MCF 10A (cell line): ENCODE measurements around the gene KLRD1. TPM values are rescaled to one million over a fixed set of nuclear protein-coding genes. Genes with fewer than 3 reads are reported as not detected.
"Not testable (repeated sequence)": the region's sequence is repeated elsewhere in the genome, so short reads cannot be mapped to it uniquely, and the experiment has no call there.

Source experiments
- BruUV-seq: library from RNA; stranded (reverse); fragments of 400-500 nt; replicated peaks from 2 replicates; lab custom pipeline; 2021; lab: Mats Ljungman, UMichigan
- CTCF ChIA-PET: fragments of 300-600 bp; sonication (Branson Sonifier 250); formaldehyde crosslinking; extraction: SDS; loops from one replicate; lab custom pipeline; 2021; ENCODE audit warnings: antibody characterized with exemption, inconsistent platforms; lab: Yijun Ruan, JAX
- POLR2A ChIA-PET: fragments of 300-600, 350-650 bp; sonication (Branson Sonifier 250); formaldehyde crosslinking; extraction: SDS; loops from one replicate; lab custom pipeline; 2020; ENCODE audit warnings: antibody characterized with exemption, inconsistent platforms; lab: Yijun Ruan, JAX
- DNase-seq: peaks from one replicate; pipeline ENCODE4 v3.0.0-alpha.2; 2018; ENCODE audit not compliant: unreplicated experiment
- H3K27ac Mint-ChIP-seq: one replicate; pipeline ENCODE4 v1.8.0; 2022; ENCODE audit warnings: mild to moderate bottlenecking, low read depth, mixed read lengths; ENCODE audit not compliant: unreplicated experiment
- H3K27me3 Mint-ChIP-seq: one replicate; pipeline ENCODE4 v1.8.0; 2022; ENCODE audit warnings: mixed read lengths; ENCODE audit not compliant: insufficient read depth, unreplicated experiment
- H3K36me3 Mint-ChIP-seq: one replicate; pipeline ENCODE4 v1.8.0; 2022; ENCODE audit warnings: mild to moderate bottlenecking, moderate library complexity, mixed read lengths; ENCODE audit not compliant: insufficient read depth, unreplicated experiment
- H3K4me1 Mint-ChIP-seq: one replicate; pipeline ENCODE4 v1.8.0; 2022; ENCODE audit warnings: mixed read lengths; ENCODE audit not compliant: insufficient read depth, unreplicated experiment
- H3K4me3 Mint-ChIP-seq: one replicate; pipeline ENCODE4 v1.8.0; 2022; ENCODE audit warnings: mild to moderate bottlenecking, moderate library complexity, mixed read lengths; ENCODE audit not compliant: unreplicated experiment
- H3K9me3 Mint-ChIP-seq: one replicate; pipeline ENCODE4 v1.8.0; 2022; ENCODE audit warnings: mixed read lengths; ENCODE audit not compliant: unreplicated experiment
- intact Hi-C: fragments of 100-400 bp; cut with micrococcal nuclease; formaldehyde crosslinking; loops from 2 replicates; pipeline ENCODE4 v1.14.1; 2022
- total RNA-seq: library from RNA; stranded (reverse); gene quantifications from 2 replicates; pipeline ENCODE4 v1.2.3, GENCODE V29; 2022
- TF ChIP-seq, protein P1 (sequence below): fragments of 200-600 bp; IDR thresholded peaks from one replicate; pipeline ENCODE4 v1.8.0; 2022; ENCODE audit warnings: antibody characterized with exemption, mild to moderate bottlenecking; ENCODE audit not compliant: unreplicated experiment

KLRD1 gene
- total RNA-seq, 1 experiment from 2014 or later: not detected

DNA sequence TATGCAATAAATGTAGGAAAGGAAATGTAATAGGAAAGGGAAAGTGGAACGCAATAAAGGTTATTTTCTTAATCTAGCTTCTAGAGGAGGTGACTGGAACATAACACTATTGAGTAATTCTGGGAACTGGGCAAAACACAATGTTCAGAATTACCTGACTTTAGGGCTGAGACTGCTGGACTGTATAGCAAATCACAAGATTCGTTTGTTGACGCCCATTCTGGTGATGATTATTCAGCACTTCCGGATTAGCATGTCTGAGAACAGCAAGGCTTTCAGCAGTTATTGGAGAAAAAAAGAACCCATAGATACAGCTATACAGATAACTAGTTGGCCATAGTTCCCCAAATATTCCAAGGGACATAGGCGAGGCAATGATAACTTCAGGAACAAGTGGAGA is 2.3 kb upstream of the KLRD1 start:
- peaks cover 12% of the 10 kb centered on the region for H3K4me1 Mint-ChIP-seq
- BruUV-seq: no TSS peak
- ChIA-PET POLR2A (interaction anchor here (0.6 kb wide), 1 partner anchor 266 kb away, joined by 5 read pairs; no protein-coding TSS in a partner anchor), CTCF (interaction anchor here (0.5 to 1.2 kb wide), 3 partner anchors 256 to 984 kb away, joined by 3 to 4 read pairs (median 3); no protein-coding TSS in a partner anchor)
- TF ChIP-seq, protein P1, sequence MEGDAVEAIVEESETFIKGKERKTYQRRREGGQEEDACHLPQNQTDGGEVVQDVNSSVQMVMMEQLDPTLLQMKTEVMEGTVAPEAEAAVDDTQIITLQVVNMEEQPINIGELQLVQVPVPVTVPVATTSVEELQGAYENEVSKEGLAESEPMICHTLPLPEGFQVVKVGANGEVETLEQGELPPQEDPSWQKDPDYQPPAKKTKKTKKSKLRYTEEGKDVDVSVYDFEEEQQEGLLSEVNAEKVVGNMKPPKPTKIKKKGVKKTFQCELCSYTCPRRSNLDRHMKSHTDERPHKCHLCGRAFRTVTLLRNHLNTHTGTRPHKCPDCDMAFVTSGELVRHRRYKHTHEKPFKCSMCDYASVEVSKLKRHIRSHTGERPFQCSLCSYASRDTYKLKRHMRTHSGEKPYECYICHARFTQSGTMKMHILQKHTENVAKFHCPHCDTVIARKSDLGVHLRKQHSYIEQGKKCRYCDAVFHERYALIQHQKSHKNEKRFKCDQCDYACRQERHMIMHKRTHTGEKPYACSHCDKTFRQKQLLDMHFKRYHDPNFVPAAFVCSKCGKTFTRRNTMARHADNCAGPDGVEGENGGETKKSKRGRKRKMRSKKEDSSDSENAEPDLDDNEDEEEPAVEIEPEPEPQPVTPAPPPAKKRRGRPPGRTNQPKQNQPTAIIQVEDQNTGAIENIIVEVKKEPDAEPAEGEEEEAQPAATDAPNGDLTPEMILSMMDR: no peak
- H3K27me3 Mint-ChIP-seq: no peaks in the 10 kb centered on the region
- DNase-seq: peak; percentile 6
- no peaks in the 10 kb centered on the region for H3K9me3 Mint-ChIP-seq
- no peak overlapping the region for H3K4me3 Mint-ChIP-seq
- H3K27ac Mint-ChIP-seq: no peak overlapping the region
- no peaks in the 10 kb centered on the region for H3K36me3 Mint-ChIP-seq
- intact Hi-C loops: no loop called here

DNA sequence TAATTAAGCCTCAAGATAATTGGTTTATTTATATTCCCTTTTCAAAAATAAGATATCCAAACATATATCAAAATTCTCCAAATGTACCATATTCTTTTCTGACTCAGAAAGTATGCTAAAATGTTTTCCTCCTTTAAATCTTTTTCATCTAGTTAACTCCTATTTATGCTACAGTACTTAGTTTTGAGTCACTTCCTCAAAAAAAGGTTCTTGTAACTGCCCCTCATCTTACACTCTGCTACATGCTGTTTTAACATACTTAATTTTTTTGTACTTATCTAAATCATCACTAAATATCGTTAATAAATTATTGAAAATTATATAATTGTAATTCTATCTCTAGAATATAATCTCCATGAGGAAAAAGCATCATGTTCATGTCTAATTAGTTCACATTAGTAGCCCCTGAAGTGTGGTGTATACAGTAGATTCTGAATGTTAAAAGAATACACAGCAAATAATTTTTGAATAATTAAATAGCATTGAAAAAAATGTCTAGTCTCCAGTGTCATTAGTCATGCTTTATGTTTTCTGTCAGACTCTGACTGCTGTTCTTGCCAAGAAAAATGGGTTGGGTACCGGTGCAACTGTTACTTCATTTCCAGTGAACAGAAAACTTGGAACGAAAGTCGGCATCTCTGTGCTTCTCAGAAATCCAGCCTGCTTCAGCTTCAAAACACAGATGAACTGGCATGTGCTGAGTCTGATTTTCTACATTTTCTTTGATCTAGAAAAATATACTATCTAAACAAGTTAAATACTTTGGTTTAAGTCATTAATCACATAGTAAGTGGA is 3.5 kb downstream of the KLRD1 start:
- CTCF ChIA-PET: no interaction called here
- intact Hi-C loops: no loop called here
- no peak overlapping the region for H3K27ac Mint-ChIP-seq

DNA sequence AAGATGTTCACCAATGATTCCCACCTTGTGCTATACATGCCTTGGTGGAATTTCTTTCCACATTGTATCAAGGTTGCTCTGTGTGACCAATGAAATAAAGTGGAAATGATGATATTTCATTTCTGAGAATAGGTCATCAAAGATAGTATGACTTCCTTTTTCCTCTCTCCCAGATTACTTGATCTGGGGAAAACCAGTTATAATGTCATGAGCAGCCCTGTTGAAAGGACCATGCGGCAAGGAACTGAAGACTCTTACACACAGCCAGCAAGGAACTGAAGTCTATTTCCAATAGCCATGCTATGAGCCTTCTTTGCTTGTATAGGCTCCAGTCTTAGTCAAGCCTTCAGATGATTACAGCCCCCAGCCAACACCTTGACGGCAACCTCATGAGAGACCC is 11.7 kb downstream of the KLRD1 start:
- TF ChIP-seq, protein P1: no peak
- Mint-ChIP-seq H3K27ac (no peak overlapping the region), H3K4me1 (peaks cover 4% of the 10 kb centered on the region), H3K4me3 (no peak overlapping the region), H3K36me3 (no peaks in the 10 kb centered on the region), H3K9me3 (no peaks in the 10 kb centered on the region), H3K27me3 (no peaks in the 10 kb centered on the region)
- no peak for DNase-seq
- no TSS peak for BruUV-seq
- ChIA-PET POLR2A (no interaction called here), CTCF (no interaction called here)
- intact Hi-C loops: no loop called here

More for the DNA sequence above, 3.5 kb downstream of the KLRD1 start:
- Mint-ChIP-seq H3K4me3 (no peak overlapping the region), H3K4me1 (peaks cover 5% of the 10 kb centered on the region), H3K27me3 (no peaks in the 10 kb centered on the region), H3K9me3 (no peaks in the 10 kb centered on the region), H3K36me3 (no peaks in the 10 kb centered on the region)
- POLR2A ChIA-PET: no interaction called here
- no TSS peak for BruUV-seq
- TF ChIP-seq, protein P1: no peak
- peak; percentile 71 for DNase-seq

DNA sequence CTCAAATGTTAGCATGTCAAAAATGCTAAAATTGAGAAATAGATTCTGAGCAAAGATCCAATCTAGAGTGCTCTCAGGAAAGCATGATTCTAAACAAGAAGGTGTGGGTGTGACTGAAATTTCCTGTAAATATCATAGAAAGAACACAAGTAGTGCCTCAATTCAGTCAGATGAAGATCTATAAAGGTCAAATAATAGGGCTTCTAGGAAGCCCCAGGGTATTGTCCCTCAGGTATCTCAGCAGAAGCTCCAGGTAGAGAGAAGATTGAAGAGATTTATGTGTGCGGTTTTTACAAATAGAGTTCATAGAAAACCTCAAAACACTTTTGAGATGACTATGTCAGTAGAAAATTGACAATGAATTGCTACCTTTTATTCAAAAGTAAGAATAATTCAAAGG is 13.0 kb downstream of the KLRD1 start:
- intact Hi-C loops: no loop called here
- ChIA-PET CTCF (no interaction called here), POLR2A (no interaction called here)
- TF ChIP-seq, protein P1: no peak
- H3K4me3 Mint-ChIP-seq: no peak overlapping the region
- peaks cover 4% of the 10 kb centered on the region for H3K4me1 Mint-ChIP-seq
- no peaks in the 10 kb centered on the region for H3K9me3 Mint-ChIP-seq
- BruUV-seq: no TSS peak
- H3K27ac Mint-ChIP-seq: peak overlapping the region; percentile 43
- no peaks in the 10 kb centered on the region for H3K27me3 Mint-ChIP-seq
- no peaks in the 10 kb centered on the region for H3K36me3 Mint-ChIP-seq
- DNase-seq: no peak

DNA sequence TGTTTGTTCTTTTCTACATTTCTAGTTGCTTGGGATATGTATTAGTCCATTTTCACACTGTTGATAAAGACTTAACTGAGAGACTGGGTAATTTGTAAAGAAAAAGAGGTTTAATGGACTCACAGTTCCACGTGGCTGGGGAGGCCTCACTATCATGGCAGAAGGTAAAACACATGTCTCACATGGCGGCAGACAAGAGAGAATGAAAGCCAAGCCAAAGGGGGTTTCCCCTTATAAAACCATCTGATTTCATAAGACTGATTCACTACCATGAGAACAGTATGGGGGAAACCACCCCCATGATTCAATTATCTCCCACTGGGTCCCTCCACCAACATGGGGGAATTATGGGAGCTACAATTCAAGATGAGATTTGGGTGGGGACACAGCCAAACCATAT is 21.0 kb downstream of the KLRD1 start:
- DNase-seq, H3K27me3 Mint-ChIP-seq, H3K4me3 Mint-ChIP-seq, intact Hi-C loops, POLR2A ChIA-PET, H3K4me1 Mint-ChIP-seq, H3K27ac Mint-ChIP-seq, BruUV-seq, H3K36me3 Mint-ChIP-seq, H3K9me3 Mint-ChIP-seq: not testable (repeated sequence)
- CTCF ChIA-PET: interaction anchor here (1.2 to 1.8 kb wide), 3 partner anchors 92 to 166 kb away, joined by 3 to 6 read pairs (median 5); no protein-coding TSS in a partner anchor
